CD4-positive, alpha-beta T cell treated with Interferon alpha-2 for 1 hour (primary cell): ENCODE data around the gene ZNF224.
"Not testable (repeated sequence)": the region's sequence is repeated elsewhere in the genome, so short reads cannot be mapped to it uniquely, and the experiment has no call there.

ENCODE experiments used
- DNase-seq, 2 donors: peaks; one replicate each; pipeline ENCODE4 v3.0.0-alpha.2; 2020 to 2022

Gene ZNF224

DNA sequence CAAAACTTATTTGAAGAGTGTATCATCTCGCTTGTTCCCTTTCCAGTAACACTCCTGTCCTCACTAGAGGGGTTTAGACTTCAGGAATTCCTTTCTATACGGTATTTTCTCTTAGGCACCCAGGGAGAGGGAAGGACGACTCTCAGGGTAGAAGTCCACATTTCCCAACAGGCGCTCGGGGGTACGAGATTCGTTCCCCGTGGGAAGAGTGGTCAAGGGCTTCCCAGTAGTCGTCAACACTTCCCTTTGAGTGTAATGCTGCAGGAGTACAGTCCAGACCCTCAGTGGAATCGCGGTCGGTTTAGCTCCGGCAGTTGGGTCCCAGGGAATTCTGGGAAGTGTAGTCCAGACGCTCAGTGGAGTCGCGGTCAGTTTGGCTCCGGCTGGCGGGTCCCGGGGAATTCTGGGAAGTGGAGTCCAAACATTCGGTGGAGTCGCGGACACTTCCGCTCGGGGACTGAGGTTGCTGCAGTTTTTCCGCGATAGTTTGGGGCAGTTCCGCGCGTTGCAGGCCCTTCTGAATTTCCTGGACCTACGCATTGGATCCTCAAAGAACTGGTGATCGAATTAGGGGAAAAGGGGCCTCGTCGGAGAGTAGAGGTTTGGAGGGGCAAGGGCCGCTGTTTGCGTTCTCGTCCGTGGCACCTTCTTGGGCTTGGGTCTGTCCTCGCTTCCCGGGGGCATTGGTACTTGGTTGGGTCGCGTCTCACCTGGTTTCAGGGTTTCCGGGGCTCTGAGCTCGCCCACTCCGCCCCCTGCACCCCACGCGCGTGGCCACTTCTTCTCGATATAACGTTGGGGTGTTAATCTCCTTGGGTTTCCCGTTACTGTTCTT, at the start of gene ZNF224:
TSS of gene ZNF224 (plus strand) at position 431 of the 835 bp plus-strand sequence. CDS start 3,513 bp downstream, outside the sequence.
- peak; percentile 86 to 90 for DNase-seq

DNA sequence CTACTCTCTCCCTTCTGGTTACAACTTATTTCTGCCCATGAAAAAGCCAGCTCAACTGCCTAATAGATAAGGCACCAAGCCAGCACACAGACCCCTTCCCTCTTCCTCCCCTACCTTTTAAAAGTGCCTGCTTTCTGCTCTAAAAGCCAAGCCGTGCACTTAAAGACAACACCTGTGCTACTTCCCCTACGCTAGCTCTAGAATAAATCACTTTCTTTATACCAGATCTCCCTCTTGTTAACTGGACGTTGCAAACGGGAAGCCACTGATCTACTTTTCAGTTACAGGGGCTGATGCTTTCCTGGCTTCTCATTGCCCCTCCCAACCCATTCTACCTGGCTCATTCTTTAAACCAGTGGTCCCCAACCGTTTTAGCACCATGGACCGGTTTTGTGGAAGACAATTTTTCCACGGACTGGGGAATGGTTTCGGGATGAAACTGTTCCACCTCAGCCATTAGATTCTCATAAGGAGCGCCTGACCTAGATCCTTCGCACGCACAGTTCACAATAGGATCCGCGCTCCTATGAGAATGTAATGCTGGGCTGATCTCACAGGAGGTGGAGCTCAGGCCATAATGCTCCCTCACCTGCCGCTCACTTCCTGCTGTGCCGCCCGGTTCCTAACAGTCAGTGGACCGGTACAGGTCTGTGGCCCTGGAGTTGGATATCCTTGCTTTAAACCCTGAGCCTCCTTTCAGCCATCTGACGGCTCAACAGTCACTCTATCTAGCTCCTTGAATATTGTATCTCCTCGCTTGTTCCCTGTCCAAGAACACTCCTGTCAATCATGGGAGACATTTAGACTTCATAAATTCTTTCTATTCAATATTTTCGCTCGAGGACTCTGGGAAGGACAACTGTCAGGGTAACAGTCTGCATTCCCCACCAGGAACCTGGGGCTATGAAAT, 43.2 kb upstream of the ZNF224 start:
- peak in 1 of 2 donors; percentile 34 for DNase-seq

DNA sequence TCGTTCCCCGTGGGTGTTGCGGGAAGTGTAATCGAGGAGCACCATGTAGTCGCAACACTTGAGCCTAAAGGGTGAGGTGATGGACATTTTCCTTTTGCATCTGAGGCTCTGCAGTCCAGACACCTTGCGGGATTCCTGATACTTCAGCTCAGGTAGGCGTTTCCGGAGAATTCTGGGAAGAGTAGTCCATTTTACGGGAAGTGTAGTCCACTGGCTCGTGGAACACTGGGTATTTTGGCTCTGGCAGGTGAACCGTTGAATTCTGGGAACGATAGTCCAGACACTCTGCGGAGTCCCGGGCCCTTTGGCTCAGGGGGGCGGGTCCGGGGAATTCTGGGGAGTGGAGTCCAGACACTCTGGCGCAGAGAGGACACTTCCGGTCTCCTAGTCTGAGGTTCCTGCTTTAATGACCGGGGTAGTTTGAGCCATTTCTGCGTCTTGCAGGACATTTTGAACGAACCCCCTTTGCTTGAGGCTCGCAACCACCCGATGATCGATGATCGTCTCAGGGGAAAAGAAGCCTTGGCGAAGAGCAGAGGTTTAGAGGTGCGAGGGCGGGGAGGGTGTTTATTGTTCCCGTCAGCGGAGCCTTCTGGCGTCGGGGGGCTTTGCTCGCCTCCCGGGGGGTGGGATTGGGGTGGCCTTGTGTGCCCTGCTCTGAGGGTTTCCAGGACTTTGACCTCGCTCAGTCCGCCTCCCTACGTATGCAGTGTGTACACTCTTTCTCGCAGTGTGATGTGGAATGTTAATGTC, 42.3 kb upstream of the ZNF224 start, which contains the start of gene ZNF223:
TSS of gene ZNF223 (plus strand) at position 387 of the 753 bp plus-strand sequence. CDS start 3,141 bp downstream, outside the sequence.
- DNase-seq, result peak; percentile 70 to 76

DNA sequence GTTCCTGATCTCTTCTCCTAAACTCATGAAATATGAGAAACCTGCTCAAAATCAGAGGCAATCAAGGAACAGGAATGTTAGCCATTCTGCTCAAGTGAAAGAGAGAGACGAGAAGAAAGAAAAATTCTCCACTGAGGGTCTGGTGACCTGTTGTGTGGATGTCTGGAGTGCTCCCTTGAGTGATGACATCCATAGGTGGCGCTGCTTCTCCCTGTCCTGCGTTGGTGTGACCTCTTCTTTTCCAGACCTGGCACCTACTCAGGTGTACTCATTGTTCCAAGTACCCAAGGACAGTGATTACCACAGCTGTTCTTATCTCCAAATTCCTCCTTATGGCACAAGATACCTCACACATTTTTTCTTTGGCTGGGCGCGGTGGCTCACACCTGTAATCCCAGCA, 38.3 kb upstream of the ZNF224 start:
- no peak for DNase-seq

DNA sequence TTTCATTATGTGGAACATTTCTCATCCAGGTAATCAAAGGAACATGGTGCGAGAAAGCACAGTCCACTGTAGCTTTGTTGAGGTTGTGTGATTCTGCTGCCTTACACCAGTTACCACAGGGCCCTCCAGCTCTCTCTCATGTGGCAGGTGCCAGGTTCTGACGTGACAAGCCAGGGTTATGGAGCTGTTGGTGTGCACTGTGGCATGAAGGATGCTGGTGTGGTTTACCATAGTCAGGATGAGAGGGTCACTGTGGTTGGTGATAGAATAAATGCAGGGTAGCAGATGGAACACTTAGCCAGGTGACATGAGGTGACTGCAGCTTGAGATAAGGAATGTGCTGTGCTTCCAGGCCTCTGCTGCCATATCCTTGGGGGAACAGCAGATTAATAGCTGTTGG, 34.9 kb upstream of the ZNF224 start:
- no peak for DNase-seq

DNA sequence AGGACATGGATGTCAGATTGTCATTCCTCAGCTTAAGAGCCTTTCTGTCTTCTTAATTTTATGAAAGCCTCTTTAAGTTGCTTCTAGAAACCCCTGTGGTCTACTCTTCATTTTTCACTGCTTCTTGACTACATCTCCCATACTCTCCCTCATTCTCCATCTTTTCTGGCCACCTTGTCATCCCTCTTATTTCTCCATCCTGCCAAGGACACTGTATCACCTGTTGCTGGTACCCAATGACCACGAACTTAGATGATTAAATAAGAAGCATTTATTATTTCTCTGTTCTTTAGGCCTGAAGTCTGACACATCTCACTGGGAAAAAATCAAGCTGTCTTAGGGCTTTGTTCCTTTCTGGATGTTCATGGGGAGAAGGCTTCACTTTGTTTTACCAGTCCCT, 33.1 kb upstream of the ZNF224 start:
- no peak for DNase-seq

DNA sequence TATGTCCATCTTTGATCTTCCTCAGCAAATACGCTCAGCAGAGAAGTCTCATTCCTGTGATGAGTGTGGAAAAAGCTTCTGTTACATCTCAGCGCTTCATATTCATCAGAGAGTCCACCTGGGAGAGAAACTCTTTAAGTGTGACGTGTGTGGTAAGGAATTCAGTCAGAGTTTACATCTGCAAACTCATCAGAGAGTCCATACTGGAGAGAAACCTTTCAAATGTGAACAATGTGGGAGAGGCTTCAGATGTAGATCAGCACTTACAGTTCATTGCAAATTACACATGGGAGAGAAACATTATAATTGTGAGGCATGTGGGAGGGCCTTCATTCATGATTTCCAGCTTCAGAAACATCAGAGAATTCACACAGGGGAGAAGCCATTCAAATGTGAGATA, 27.9 kb upstream of the ZNF224 start:
- DNase-seq, result no peak

DNA sequence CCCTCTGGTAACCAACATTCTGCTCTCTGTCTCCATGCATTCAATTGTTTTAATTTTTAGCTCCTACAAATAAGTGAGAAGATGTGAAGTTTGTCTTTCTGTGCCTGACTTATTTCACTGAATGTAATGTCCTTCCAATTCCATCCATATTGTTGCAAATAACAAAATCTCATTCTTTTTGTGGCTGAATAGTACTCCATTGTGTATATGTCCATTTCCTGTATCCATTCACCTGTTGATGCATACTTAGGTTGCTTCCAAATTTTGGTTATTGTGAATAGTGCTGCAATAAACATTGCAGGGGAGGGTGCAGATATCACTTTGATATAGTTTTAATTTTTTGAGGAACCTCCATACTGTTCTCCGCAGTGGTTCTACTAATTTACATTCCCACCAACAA, 24.7 kb upstream of the ZNF224 start:
- DNase-seq, result no peak

DNA sequence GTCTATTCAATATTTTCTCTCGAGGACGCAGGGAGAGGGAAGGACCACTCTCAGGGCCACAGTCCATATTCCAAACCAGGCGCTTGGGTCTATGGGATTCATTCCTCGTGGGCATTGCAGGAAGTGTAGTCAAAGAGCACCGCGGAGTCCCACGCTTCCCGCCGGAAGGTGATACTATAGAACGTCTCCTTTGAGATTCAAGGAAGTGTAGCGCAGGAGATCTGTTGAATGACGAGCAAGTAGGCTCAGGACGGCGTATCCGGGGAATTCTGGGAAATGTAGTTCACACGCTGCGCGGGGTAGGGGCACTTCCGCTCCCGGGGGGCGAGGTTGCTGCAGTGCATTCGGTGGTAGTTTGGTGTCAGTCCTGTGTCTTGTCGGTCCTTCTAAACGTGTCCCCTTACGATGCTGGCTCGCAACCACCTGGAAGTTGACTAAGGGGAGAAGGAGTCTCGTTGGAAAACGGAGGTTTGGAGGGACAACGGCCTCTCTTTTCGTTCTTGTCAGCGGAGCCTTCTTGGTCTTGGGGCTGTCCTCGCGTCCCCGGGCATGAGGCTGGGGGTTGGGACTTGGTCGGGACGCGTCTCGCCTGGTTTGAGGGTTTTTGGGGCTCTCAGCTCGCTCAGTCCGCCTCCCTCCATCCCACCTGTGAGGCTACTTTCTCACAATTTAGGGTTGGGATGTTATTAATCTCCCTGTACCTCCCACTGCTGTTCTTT, 22.2 kb upstream of the ZNF224 start, which contains the start of gene ZNF284:
TSS of gene ZNF284 (plus strand) at position 336 of the 719 bp plus-strand sequence. CDS start 4,231 bp downstream, outside the sequence.
- peak; percentile 89 to 92 for DNase-seq

DNA sequence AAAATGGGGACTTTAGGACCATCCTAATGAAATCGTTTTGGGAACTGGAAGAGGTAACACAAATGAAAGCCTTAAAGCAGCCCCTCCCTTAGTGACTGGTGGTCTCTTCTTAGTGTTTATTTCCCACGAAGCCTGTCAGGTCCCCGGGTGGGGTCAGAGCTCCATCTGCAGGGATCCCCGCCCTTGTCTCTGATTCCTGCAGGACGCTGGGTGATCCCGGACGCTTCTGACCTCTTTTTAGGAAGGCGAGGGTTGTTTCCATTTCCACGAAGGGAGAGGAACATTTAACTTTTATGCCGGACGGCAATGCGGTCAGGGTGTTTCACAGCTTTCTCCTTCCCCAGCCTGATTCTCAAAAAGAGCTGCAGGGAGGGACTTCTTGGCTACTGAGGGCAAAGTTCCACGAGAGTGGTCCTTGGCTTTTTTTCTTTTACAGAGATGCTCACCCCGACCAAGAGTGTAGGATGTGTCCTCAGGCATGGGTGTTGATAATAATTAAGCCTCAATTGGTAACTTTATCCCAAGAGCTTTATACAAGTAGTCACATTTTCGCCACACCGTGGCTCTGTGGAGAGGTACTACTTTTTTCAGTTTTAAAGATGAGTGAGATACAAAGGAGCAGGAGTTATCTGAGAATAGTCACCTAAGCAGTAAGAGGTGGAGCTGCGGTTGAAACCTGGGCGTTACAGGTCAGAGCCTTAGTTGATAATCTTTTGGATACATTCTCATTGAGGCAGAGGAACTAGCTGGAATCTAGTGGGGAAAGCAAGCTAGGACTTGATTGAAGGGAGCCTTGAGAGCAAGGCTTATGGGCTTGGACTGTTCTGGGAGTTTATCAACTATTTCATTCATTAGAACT, 21.4 kb upstream of the ZNF224 start:
- DNase-seq, result no peak

DNA sequence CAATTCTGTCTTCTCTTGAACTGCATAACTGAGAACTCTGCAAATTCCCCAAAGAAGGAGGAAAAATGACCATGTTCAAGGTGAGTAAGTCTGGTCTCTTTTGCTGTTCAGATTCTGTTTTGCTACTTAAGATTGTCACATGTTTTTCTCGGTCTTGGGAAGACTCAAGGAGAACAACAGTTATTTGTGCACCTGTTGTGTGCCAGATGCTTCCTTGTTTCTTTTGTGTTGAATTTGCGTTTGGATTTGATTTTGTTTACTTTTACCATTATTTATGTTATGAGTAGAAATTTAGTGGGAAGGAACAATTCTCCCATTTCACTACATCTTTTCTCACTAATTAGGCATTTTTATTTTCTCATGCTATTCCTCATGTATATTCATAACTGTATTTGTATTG, 17.8 kb upstream of the ZNF224 start:
- DNase-seq, result no peak

DNA sequence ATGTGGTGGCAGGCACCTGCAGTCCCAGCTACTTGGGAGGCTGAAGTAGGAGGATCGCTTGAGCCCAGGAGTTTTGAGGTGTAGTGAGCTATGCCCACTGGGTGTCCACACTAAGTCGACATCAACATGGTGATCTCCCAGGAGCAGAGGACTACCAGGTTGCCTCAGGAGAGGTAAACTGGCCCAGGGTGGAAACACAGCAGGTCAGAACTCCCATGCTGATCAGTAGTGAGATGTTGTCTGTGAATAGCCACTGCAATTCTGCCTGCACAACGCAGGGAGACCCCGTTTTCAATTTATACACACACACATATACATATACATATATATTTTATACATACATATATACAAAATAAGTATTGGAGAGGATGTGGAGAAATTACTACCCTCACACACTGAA, 2.1 kb upstream of the ZNF224 start:
- DNase-seq, result no peak

DNA sequence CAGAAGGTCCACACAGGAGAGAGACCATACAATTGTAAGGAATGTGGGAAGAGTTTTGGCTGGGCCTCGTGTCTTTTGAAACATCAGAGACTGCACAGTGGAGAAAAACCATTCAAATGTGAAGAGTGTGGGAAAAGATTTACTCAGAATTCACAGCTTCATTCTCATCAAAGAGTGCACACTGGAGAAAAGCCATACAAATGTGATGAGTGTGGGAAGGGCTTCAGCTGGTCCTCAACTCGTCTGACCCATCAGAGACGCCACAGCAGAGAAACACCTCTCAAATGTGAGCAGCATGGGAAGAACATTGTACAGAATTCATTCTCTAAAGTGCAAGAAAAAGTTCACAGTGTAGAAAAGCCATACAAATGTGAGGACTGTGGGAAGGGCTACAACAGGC, 13.6 kb downstream of the ZNF224 start:
- no peak for DNase-seq

DNA sequence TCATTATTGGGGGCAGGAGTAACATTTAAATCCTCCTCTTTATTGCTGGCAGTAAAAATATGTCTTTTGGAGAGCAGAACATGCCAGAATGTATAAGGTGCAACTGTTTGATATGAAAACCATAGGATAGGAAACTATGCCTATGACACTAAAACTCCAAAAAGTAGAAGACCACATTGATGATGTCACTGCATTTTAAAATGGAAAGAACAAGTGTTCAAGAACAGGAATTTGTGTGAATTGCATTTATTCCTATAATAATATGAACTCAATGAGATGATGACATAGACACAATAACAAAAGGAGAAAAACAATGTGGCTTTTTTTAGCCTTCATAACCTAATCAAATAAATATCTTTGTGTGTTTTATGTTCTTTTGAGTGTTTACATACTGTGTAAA, 15.3 kb downstream of the ZNF224 start:
- no peak for DNase-seq

DNA sequence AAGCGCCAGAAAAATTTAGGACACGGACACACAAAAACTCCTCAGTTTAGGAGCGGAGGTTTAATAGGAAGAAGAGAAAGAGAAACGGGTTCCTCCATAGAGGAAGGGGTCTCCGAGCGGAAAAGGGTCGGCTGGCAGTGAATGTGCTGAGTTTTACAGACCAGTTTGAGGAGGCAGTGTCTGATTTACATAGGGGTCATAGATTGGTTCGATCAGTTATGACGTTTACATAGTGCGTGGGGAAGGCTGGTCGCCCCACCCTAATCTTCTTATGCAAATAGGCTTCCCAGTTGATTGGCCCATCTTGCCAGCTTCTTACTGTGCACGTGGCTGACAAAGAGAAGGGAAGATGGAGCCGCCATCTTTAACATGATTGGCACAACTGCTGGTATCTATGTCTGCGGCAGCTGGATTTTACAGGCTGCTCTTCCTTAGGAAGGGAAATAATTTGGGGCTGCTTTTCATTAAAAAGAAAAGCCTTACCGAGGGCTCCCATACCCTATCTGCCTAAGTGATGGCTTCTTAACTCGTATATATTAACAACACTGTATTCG, 17.8 kb downstream of the ZNF224 start:
- no peak for DNase-seq

DNA sequence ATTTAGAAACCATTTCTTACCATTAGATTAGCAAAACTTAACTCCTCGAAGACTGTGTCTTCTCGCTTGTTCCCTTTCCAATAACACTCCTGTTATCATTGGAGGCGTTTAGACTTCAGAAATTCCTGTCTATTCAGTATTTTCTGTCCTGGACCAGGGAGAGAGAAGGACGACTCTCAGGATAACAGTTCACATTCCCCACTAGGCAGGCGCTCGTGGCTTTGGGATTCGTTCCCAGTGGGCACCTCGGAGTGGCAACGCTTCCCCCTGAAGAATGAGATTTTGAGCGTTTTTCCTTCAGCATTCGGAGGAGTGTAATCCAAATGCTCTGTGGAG, 18.6 kb downstream of the ZNF224 start:
- no peak for DNase-seq

DNA sequence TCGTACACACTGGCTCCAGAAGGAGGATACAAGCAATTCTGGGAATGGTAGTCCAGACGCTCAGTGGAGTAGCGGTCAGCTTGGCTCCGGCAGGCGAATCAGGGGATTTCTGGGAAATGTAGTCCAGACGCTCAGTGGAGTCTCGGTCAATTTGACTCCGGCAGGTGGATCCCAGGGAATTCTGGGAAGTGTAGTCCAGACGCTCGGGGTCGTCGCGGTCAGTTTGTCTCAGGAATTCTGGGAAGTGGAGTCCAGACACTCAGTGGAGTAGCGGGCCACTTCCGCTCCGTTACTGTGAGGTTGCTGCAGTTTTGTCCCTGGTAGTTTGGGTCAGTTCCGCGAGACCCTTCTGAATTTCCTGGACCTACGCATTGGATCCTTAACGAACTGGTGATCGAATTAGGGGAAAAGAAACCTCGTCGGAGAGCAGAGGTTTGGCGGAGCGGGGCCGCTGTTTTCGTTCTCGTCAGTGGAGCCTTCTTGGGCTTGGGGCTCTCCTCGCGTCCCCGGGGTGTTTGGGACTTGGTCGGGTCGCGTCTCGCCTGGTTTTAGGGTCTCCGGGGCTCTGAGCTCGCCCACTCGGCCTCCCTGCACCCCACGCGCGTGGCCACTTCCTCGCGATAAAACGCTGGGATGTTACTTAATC, 19.1 kb downstream of the ZNF224 start, which contains the start of gene ZNF225:
TSS of gene ZNF225 (plus strand) at position 262 of the 646 bp plus-strand sequence. CDS start 2,429 bp downstream, outside the sequence.
- peak; percentile 92 to 95 for DNase-seq

DNA sequence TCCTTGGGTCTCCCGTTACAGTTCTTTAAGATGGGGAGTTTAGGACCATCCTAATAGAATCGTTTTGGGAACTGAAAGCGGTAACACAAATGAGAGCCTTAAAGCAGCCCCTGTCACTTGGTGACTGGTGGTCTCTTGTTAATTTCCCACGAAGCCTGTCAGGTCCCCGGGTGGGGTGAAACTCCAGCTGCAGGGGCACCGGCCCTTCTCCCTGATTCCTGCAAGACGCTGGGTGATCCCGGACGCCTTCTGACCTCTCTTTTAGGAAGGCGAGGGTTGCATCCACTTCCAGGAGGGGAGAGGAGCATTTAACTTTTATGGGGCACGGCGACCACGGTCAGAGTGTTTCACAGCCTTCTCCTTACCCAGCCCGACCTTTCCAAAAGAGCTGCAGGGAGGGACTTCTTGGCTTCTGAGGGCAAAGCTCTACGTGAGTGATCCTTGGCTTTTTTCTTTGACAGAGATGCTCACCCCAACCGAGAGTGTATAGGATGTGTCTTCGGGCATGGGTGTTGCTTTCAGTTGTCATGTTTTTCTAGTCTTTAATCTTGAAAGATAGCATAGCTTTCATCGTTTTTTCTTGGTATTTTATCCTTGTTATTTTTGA, 19.7 kb downstream of the ZNF224 start:
- DNase-seq, result no peak

DNA sequence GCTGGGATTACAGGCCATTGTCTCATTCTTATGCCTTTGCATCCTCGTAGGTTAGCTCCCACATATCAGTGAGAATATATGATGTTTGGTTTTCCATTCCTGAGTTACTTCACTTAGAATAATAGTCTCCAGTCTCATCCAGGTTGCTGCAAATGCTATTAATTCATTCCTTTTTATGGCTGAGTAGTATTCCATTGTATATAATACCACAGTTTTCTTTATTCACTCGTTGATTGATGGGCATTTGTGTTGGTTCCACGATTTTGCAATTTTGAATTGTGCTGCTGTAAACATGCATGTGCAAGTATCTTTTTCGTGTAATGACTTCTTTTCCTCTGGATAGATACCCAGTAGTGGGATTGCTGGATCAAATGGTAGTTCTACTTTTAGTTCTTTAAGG, 27.0 kb downstream of the ZNF224 start:
- not testable (repeated sequence) for DNase-seq

DNA sequence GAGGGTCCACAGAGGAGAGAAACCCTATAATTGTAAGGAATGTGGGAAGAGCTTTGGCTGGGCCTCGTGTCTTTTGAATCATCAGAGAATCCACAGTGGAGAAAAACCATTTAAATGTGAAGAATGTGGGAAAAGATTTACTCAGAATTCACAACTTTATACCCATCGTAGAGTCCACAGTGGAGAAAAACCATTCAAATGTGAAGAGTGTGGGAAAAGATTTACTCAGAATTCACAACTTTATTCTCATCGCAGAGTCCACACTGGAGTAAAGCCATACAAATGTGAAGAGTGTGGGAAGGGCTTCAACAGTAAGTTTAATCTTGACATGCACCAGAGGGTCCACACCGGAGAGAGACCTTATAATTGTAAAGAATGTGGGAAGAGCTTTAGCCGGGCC, 37.8 kb downstream of the ZNF224 start:
- no peak for DNase-seq
